GM19324 (cell line): ENCODE data around the gene SPEF1.
"Not testable (repeated sequence)": the region's sequence is repeated elsewhere in the genome, so short reads cannot be mapped to it uniquely, and the experiment has no call there.

ENCODE experiments used
- ATAC-seq: cut with Tn5 transposase; IDR thresholded peaks from one replicate; pipeline ENCODE4 v1.9.1; 2021; ENCODE audit warnings: mild to moderate bottlenecking, moderate library complexity; ENCODE audit not compliant: unreplicated experiment, low FRiP score

SPEF1 gene, protein sequence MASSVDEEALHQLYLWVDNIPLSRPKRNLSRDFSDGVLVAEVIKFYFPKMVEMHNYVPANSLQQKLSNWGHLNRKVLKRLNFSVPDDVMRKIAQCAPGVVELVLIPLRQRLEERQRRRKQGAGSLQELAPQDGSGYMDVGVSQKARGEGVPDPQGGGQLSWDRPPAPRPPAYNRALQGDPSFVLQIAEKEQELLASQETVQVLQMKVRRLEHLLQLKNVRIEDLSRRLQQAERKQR

DNA sequence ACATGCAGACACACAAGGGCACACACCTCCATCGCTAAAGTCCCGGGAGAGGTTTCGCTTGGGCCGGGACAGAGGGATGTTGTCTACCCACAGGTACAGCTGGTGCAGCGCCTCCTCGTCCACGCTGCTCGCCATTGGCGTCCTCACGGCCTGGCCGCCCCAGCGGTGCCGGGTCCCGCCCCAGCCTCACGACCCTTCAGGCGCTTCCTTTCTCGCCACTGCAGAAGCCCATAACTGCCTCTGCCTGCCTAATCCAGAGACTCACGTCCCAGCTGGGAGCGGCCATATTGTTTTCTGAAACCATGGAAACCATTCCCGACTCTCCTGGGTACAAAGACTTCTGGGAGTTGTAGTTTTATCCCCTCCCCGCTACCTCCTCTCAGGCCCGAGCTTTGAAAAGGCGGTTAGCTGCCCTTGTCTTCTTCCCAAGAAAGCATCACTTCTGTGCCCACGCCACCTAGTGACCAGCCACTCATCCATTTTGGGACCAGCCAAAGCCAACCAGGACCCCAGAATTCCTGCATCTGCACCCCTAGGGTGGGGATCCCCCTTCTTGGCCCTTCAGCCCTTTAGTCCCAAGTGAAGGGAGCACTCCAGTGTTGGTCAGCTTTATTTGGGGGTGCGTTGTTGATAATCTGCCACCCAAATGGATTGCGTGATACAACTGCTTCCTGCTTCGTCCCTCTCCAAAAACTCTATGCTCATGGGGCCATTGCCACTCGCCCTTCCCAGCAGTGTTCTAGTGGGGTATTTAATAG is at the start of gene SPEF1:
Gene SPEF1, minus strand, starts transcription at position 296 of the 758 bp plus-strand sequence. Its CDS starts 161 bp downstream, at position 135.
- ATAC-seq: peak; percentile 39

- not testable (repeated sequence) for ATAC-seq
Measured at GRCh38 chr20:3829891-3830290, 48.6 kb upstream of the SPEF1 start.

GRCh38 chr20:3828798-3829197 is 47.5 kb upstream of the SPEF1 start:
- no peak for ATAC-seq

DNA sequence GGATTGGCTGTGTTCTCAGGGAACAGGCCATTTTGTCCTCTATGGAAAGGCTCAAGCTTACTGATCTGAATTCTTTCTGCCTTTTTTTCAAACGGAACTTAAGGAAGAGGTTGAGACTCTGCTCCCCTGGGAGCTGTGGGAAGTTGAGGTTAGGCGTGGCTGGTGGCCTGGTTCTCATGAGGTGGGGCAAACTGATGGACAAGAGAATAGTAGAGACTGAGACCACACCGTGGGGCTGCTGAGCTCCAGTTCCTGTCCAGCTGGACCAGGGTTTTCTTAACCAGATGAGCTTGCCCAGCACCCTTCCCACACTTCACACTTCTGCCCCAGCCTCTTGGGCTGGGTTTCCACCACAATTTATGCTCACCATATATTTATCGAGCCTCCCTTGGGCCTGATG is 45.2 kb upstream of the SPEF1 start:
- ATAC-seq: no peak

DNA sequence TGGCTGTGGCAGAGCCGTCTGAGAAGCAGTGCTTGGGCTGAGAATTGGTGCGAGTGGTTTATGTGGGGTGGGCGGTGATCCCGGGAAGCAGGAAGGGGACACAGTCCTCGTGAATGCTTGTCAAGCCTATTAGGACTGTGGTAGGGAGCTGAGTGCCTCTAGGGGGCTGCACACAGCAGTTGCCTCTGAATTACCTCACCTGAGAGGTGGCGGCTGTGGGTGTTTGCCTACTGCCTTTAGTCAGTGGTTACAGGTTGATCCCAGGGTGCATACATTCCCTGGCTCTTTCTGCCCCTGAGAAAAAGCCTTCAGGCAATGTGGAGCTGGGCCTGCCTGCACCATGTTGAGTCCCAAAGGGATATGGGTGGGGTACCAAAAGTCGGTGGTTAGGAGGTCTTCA is 44.3 kb upstream of the SPEF1 start:
- ATAC-seq: no peak

DNA sequence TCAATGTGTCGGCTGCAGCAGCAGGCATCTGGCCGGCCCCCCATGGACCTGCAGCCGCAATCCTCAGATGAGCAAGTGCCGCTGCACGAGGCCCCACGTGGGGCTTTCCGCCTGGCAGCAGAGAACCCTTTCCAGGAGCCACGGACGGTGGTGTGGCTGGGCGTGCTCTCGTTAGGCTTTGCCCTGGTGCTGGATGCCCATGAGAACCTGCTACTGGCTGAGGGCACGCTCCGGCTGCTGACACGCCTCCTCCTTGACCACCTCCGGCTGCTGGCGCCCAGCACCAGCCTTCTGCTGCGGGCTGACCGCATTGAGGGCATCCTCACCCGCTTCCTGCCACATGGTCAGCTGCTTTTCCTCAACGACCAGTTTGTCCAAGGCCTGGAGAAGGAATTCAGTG is 42.6 kb upstream of the SPEF1 start:
- no peak for ATAC-seq

- no peak for ATAC-seq
Measured at GRCh38 chr20:3821996-3822395, 40.7 kb upstream of the SPEF1 start.

DNA sequence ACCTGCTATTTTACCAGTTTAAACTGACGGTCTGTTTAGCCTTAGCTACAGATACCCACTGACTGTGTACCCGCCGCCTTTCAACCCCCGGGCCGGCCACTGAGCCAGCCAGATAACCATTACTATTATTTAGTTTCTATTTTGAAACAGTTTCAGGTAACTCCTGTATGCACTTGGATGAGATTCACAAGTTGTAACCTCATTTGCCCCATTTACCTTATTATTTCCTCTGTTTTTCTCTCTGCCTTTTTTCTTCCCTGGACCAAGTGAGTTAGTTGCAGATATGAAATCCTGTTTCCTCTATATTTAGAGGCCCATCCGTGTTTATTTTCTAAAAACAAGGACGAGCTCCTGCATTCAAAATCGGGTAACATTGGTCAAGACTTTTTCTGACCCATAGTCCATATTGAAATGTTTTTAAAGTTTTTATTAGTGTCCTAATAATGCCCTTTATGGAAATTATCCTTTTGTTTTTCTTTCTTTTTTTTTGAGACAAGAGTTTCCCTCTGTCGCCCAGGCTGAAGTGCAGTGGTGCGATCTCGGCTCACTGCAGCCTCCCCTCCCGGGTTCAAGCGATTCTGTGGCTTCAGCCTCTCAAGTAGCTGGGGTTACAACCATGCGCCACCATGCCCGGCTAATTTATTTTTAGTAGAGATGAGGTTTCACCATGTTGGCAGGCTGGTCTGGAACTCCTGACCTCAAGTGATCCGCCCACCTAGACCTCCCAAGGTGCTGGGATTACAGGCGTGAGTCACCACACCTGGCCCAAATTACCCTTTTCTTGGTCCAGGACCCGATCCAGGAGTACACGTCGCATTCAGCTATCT is 39.9 kb upstream of the SPEF1 start:
- ATAC-seq: no peak

DNA sequence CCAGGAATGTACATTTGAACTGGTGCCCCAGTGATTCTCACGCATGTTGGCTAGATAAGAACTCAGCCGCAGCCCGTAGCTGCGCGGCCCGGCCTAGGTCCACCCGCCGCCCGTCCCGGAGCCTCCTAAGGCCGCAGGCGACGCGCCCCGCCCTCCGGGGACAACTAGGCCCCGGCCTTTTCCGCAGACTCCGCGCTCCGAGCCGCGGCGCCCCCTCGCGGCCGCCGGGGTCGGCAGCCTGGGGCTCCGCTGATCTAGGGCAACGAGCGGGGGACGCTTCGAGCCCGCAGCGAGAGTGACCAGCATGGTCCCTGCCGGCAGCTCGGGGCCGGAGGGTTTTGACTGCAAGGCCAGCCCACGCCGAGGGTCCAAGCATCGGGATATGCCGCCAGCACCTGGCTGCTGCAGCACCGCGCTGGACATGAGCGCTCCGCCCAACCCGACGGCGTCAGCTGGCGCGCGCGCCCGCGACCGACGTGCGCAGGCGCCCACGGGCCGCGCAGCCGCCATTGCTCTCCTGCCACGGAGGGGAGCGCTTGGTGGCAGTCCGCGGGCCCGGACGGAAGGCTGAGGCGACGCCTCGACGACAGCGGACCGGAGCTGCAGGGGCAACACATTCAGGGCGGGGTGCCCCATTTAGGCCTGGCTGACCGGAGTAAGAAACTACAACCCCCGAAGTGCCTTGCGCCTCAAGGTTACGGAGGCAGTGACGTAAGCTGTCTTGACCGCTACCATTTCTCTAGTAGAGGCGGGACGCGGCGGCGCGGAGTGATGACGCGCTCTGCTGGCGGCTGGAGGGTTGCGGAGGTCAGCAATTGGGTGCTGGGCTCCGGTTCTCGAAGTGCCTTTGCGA is 39.0 kb upstream of the SPEF1 start, which contains the start of gene AP5S1:
Gene AP5S1, plus strand, starts transcription at position 500 of the 853 bp plus-strand sequence. CDS start 1,571 bp downstream, outside the sequence.
- ATAC-seq: peak; percentile 92

- ATAC-seq: no peak
Measured at GRCh38 chr20:3819411-3820047, 38.3 kb upstream of the SPEF1 start.

- ATAC-seq: no peak
Measured at GRCh38 chr20:3818155-3819151, 37.2 kb upstream of the SPEF1 start.

DNA sequence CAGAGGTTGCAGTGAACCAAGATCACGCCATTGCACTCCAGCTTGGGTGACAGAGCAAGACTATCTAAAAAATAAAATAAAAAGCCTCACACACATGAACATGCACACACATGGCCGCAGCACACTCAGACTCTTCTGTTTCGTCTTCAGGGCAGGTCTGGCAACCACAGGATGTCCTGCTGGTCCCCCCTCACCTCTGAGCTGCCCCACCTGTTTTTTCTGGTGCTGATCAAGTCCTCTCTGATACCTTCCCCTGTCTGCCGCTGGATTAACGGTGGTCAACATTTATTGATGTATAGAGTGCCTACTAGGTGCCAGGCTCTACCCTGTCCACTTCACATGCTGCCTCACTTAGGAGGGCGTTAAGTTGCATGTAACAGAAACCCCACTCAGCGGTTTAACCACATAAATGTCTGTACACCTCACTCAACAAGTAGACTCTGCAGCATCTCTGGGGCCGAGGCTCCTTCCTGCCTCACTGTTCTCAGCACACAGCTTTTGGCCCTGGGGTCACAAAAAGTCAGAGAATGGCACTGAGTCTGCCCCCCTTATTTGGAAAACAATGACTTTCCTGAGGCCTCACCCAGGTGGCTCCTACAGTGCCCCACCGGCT is 34.6 kb upstream of the SPEF1 start:
- ATAC-seq: no peak

DNA sequence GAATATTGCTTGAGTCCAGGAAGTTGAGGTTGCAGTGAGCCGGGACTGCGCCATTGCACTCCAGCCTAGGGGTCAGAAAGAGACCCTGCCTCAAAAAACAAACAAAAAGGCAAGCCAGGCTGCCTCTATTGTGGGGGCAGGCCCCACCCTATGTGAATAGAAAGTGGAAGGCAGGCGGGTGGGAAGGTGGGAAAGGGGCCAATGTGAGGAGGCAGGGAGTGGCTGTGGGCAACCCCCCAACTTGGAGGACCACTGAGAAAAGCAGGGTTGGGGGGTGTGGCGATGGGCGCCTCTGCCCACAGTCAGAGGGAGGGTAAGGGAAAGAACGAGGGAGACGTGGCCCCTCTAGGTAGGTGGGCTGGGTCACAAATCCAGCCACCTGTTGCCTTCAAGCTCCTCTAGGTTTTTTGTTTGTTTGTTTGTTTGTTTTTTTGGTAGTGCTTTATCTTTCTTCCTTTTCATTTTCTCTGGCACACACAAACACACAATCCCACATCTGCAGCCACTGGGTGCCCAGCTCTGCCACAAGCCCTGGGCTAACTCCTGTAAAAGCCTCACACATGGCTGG is 33.8 kb upstream of the SPEF1 start:
- ATAC-seq: no peak

- ATAC-seq: no peak
Measured at GRCh38 chr20:3813848-3814581, 32.8 kb upstream of the SPEF1 start.

DNA sequence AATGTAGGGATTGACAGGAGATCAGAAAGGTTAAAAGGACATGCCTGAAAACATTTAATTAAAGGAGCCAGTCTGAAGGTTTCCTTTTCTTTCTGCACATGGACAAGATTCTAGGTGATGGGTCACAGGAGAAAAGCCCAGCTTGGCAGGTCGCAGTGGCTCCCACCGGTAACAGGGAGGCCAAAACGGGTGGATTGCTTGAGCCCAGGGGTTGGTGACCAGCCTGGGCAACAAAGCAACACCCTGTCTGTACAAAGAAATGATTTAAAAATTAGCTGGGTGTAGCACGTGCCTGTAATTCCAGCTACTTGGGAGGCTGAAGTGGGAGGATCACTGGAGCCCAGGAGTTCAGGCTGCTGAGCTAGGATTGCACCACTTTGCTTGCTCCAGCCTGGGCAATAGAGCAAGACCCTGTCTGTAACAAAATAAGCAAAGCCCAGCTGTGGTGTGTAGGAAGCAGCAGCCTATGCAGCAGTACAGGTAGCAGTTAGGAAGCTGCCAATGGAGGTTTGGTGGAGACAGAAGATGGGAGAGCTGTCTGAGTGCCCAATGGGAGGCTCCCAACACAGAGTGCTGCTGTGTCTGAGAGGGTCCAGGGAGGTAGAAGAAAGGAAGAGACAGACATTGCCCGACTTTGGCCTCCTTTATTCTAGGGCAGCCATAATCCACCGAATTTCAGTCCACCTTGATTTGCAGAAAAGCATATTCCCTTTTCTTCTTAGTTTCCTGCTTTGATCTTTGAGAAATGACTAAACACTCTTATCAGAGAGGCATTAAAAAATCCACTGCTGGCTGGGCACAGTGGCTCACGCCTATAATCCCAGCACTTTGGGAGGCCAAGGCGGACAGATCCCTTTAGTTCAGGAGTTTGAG is 32.0 kb upstream of the SPEF1 start:
- no peak for ATAC-seq

DNA sequence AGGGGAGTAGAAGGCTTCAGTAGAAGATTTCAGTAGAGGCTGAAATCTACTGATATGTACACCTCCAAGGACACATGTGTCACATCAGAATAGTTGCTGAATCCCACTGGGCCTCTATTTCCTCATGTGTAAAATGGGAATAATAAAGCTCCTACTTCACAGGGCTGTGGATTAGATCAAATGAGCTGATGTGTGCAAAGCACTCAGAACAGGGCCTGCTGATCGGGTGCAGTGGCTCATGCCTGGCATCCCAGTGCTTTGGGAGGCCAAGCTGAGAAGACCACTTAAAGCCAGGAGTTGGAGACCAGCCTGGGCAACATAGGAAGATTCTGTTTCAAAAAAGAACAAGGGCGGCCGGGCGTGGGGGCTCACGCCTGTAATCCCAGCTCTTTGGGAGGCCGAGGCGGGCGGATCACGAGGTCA is 31.0 kb upstream of the SPEF1 start:
- no peak for ATAC-seq
